K562 (cell line): ENCODE results near the gene CTSZ. TPM values are rescaled to one million over a fixed set of nuclear protein-coding genes. Genes with fewer than 3 reads are reported as not detected.

ENCODE experiments used
- ARID1B ChIP-seq: fragments of 450-650 bp; IDR thresholded peaks from 2 replicates; pipeline ENCODE4 v1.6.1; 2016; ENCODE audit warnings: antibody characterized with exemption, mild to moderate bottlenecking, inconsistent platforms
- CBX8 ChIP-seq: fragments of 200-600 bp; sonication (generic); IDR thresholded peaks from 2 replicates; pipeline ENCODE4 v1.6.1; 2012; ENCODE audit warnings: borderline replicate concordance, mixed run types, low read depth, mild to moderate bottlenecking, moderate library complexity, mixed read lengths, low read length, control low read depth, inconsistent platforms; ENCODE audit not compliant: poor library complexity, severe bottlenecking; ENCODE audit errors: extremely low read depth
- ESRRA ChIP-seq: fragments of 450-650 bp; IDR thresholded peaks from 2 replicates; pipeline ENCODE4 v1.6.1; 2014; ENCODE audit warnings: low read depth, mild to moderate bottlenecking, moderate library complexity, borderline replicate concordance
- FOSL1 ChIP-seq: fragments of 200-800 bp; sonication (Bioruptor generic); conservative IDR thresholded peaks from 2 replicates; pipeline ENCODE4 v1.6.1; 2016; ENCODE audit warnings: missing genetic modification characterization, missing compliant biosample characterization
- LARP7 ChIP-seq: fragments of 450-650 bp; IDR thresholded peaks from 2 replicates; pipeline ENCODE4 v1.6.1; 2016
- LCOR ChIP-seq: sonication (generic); formaldehyde crosslinking; IDR thresholded peaks from 2 replicates; pipeline ENCODE4 v1.8.0; 2022; ENCODE audit warnings: mild to moderate bottlenecking, missing genetic modification reagents
- MCM2 ChIP-seq: fragments of 450-650 bp; IDR thresholded peaks from 2 replicates; pipeline ENCODE4 v1.6.1; 2017; ENCODE audit warnings: low read depth, mild to moderate bottlenecking
- NEUROD1 ChIP-seq: fragments of 150-350 bp; IDR thresholded peaks from 2 replicates; pipeline ENCODE4 v1.6.1; 2014; ENCODE audit warnings: borderline replicate concordance, low read length, low read depth; ENCODE audit not compliant: partially characterized antibody
- POLR2G ChIP-seq: fragments of 200-400 bp; formaldehyde crosslinking; IDR thresholded peaks from 2 replicates; pipeline ENCODE4 v1.6.1; 2017; ENCODE audit warnings: low read depth, mild to moderate bottlenecking, antibody characterized with exemption, low read length, moderate library complexity
- POLR2H ChIP-seq: IDR thresholded peaks from 2 replicates; pipeline ENCODE4 v1.6.1; 2016; ENCODE audit warnings: missing genetic modification characterization, low read depth, mild to moderate bottlenecking, control low read depth, missing compliant biosample characterization, moderate library complexity
- RAD51 ChIP-seq: fragments of 450-650 bp; IDR thresholded peaks from 2 replicates; pipeline ENCODE4 v1.7.1; 2016; ENCODE audit warnings: low read depth, mild to moderate bottlenecking, borderline replicate concordance
- RHOXF2B ChIP-seq: fragments of 250-450 bp; sonication (Bioruptor Pico); conservative IDR thresholded peaks from 2 replicates; pipeline ENCODE4 v1.5.1; 2021
- SNAPC5 ChIP-seq: fragments of 250-450 bp; sonication (Bioruptor Pico); IDR thresholded peaks from 2 replicates; pipeline ENCODE4 v1.8.0; 2021; ENCODE audit warnings: moderate library complexity, mild to moderate bottlenecking, inconsistent platforms
- TFE3 ChIP-seq: fragments of 450-650 bp; formaldehyde crosslinking; IDR thresholded peaks from 2 replicates; pipeline ENCODE4 v1.4.0; 2020; ENCODE audit warnings: mild to moderate bottlenecking, mixed read lengths
- TRIM28 ChIP-seq: fragments of 450-650 bp; IDR thresholded peaks from 2 replicates; pipeline ENCODE4 v1.6.1; 2017
- TSC22D4 ChIP-seq: fragments of 450-650 bp; IDR thresholded peaks from 2 replicates; pipeline ENCODE4 v1.6.1; 2016; ENCODE audit warnings: missing genetic modification characterization, missing biosample characterization, control low read depth
- ZBTB2 ChIP-seq: fragments of 450-650 bp; IDR thresholded peaks from 2 replicates; pipeline ENCODE4 v1.6.1; 2016; ENCODE audit warnings: antibody characterized with exemption
- ZNF12 ChIP-seq: sonication (generic); formaldehyde crosslinking; IDR thresholded peaks from 2 replicates; pipeline ENCODE4 v1.4.0; 2020; ENCODE audit warnings: mild to moderate bottlenecking, missing genetic modification reagents
- ZNF143 ChIP-seq: sonication (generic); formaldehyde crosslinking; IDR thresholded peaks from 2 replicates; pipeline ENCODE4 v1.9.0; 2022; ENCODE audit warnings: mild to moderate bottlenecking, missing genetic modification reagents
- ZNF239 ChIP-seq: fragments of 250-450 bp; sonication (Bioruptor Pico); IDR thresholded peaks from 2 replicates; pipeline ENCODE4 v1.4.0; 2020; ENCODE audit warnings: mild to moderate bottlenecking
- ZNF347 ChIP-seq: fragments of 450-650 bp; formaldehyde crosslinking; IDR thresholded peaks from 2 replicates; pipeline ENCODE4 v1.4.0; 2020; ENCODE audit warnings: low read depth, mild to moderate bottlenecking, moderate library complexity
- ZNF583 ChIP-seq: fragments of 250-450 bp; sonication (Bioruptor Pico); IDR thresholded peaks from 2 replicates; pipeline ENCODE4 v1.4.0; 2020
- ZNF592 ChIP-seq: fragments of 450-650 bp; IDR thresholded peaks from 2 replicates; pipeline ENCODE4 v1.6.1; 2017; ENCODE audit warnings: antibody characterized with exemption, mild to moderate bottlenecking
- polyA plus RNA-seq, 8 experiments: library from polyadenylated mRNA; depleted of rRNA in 4 of 8; stranded (reverse) in 5 of 8; unstranded in 3 of 8; fragments of >200 nt; fragmentation: Nextera tagmentation in 2 of 8; fragmentation: Illumina TruSeq in 1 of 8; extraction: Ambion mirVana in 2 of 8; extraction: Trizol in 1 of 8; gene quantifications; 2 replicates each; pipeline versions ENCODE4 v1.2.1 to v1.2.3, GENCODE V29; 2011 to 2014; ENCODE audit warnings: inconsistent platforms in 1 of 8, missing spikeins in 1 of 8
- total RNA-seq, 7 experiments: library from RNA; depleted of rRNA in 6 of 7; stranded (reverse); fragments of >200 nt in 6 of 7; fragmentation: Illumina TruSeq in 2 of 7; extraction: Trizol in 2 of 7; gene quantifications; 2 replicates each; pipeline versions ENCODE4 v1.2.1 to v1.2.3, GENCODE V29; 2011 to 2021; ENCODE audit warnings: low replicate concordance in 1 of 7

The CTSZ gene
- total and polyA plus RNA-seq, 9 of the 15 experiments (the other 6 are each of a cell fraction or from before 2014, with no cell fraction given), result 1.6 to 143 (median 82.8) TPM

- TF ChIP-seq ZNF143, result no peak
- TF ChIP-seq ZNF583 (CRISPR knock-in tag), result no peak
- no peak for TF ChIP-seq ZNF239 (CRISPR knock-in tag)
- peak; percentile 39 for TF ChIP-seq FOSL1 (tag)
- TF ChIP-seq ZNF592, result peak; percentile 35; the same call in 1 of the 2 replicates
- no peak for TF ChIP-seq POLR2H (tag)
- TF ChIP-seq ESRRA, result peak; percentile 40; the same call in 1 of the 2 replicates
- TF ChIP-seq ARID1B, result no peak
- TF ChIP-seq LCOR, result no peak
- TF ChIP-seq MCM2, result no peak
- TF ChIP-seq CBX8, result no peak
- TF ChIP-seq RHOXF2B (CRISPR knock-in tag), result no peak
- TF ChIP-seq TFE3 (CRISPR knock-in tag), result peak; percentile 93
- TF ChIP-seq ZNF347 (CRISPR knock-in tag), result no peak
- no peak for TF ChIP-seq LARP7
- no peak for TF ChIP-seq TSC22D4 (tag)
- no peak for TF ChIP-seq ZNF12 (CRISPR knock-in tag)
- TF ChIP-seq RAD51, result peak; percentile 82
- TF ChIP-seq NEUROD1, result no peak
- TF ChIP-seq TRIM28, result no peak
- no peak for TF ChIP-seq SNAPC5 (CRISPR knock-in tag)
- TF ChIP-seq ZBTB2, result no peak
- TF ChIP-seq POLR2G, result no peak
Measured at GRCh38 chr20:59016795-59017492, 9.9 kb upstream of the CTSZ start (continued).
